Large intestine (tissue), 3 donors: Measurements from ENCODE around the gene TMEM178B. TPM values are rescaled to one million over a fixed set of nuclear protein-coding genes. Genes with fewer than 3 reads are reported as not detected.

Source experiments
- DNase-seq, 2 donors: peaks; one replicate each; pipeline versions ENCODE4 v3.0.0 to v3.0.0-alpha.2; 2013
- H3K27ac ChIP-seq: one replicate; pipeline ENCODE4 v1.5.1; 2013; ENCODE audit warnings: low read length
- H3K27me3 ChIP-seq: 2 replicates; pipeline ENCODE4 v1.6.1; 2013; ENCODE audit warnings: low read length; ENCODE audit not compliant: control insufficient read depth, insufficient read depth
- H3K36me3 ChIP-seq: 2 replicates; pipeline ENCODE4 v1.6.1; 2013; ENCODE audit warnings: low read length; ENCODE audit not compliant: control insufficient read depth, insufficient read depth
- H3K4me1 ChIP-seq: one replicate; pipeline ENCODE4 v1.6.1; 2013; ENCODE audit warnings: low read length; ENCODE audit not compliant: control insufficient read depth, insufficient read depth
- H3K4me3 ChIP-seq: one replicate; pipeline ENCODE4 v1.5.1; 2013; ENCODE audit warnings: low read length
- H3K9me3 ChIP-seq: one replicate; pipeline ENCODE4 v1.6.1; 2013; ENCODE audit warnings: mild to moderate bottlenecking, low read depth, low read length, moderate library complexity; ENCODE audit not compliant: control insufficient read depth
- WGBS: methylation state at CpG from one replicate; pipeline ENCODE4 v1.1.5; 2013; ENCODE audit warnings: low lambda C conversion rate; ENCODE audit not compliant: insufficient coverage; 5-methylcytosine and 5-hydroxymethylcytosine counted together
- polyA plus RNA-seq: library from polyadenylated mRNA; unstranded; fragments of 120-200 nt; gene quantifications from one replicate; pipeline ENCODE4 v1.2.1, GENCODE V29; 2013

TMEM178B gene
- polyA plus RNA-seq, 1 donor = 2.2 TPM

DNA sequence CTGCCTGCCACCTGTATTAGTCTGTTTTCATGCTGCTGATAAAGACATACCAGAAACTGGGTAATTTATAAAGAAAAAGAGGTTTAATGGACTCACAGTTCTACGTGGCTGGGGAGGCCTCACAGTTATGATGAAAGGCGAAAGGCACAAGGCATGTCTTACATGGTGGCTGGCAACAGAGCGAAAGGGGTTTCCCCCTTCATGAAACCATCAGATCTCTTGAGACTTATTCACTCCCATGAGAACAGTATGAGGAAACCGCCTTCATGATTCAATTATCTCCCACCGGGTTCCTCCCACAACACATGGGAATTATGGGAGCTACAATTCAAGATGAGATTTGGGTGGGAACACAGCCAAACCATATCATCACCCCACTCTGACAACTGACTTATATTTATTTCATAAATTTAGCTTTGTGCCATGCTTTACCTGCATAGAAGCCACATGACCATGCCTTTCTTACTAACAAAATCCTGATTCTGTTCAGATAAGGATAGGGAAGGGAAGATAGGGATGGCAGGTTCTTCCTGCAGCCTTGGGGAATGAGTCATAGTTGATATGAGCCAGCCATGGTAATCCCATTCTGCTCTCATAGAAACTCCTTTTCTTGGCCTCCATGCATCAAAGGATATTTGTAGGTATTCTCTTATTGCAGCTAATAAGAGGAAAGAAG lies 286.0 kb downstream of the TMEM178B start:
- Histone ChIP-seq H3K4me1 (no peaks in the 10 kb centered on the region), H3K36me3 (no peaks in the 10 kb centered on the region), H3K9me3 (no peaks in the 10 kb centered on the region), H3K27me3 (no peaks in the 10 kb centered on the region), H3K27ac (no peak overlapping the region), H3K4me3 (no peak overlapping the region)
- no CpG with 5 or more reads among the region's 5 CpGs for WGBS
- no peak for DNase-seq

DNA sequence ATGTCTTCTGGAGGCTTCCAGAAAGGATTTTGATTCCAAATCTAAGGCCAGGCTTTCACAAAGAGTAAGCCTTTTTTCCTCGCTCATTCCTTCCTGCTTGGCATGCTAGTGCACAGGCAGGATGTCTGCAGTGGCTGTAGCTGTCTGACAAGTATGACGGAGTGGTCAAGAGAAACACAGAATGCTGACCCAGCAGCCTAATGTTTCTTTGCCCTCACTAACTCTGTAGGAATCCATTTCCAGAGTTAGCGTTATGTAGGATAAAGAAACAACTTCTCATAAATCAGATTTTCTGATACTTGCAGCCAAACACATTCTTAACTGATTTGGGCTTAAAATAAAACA lies 286.5 kb downstream of the TMEM178B start:
- H3K4me3 ChIP-seq = no peak overlapping the region
- DNase-seq = no peak
- H3K9me3 ChIP-seq = no peaks in the 10 kb centered on the region
- no peaks in the 10 kb centered on the region for H3K4me1 ChIP-seq
- no peak overlapping the region for H3K27ac ChIP-seq
- 83% methylated on average over 1 of the region's 3 CpGs for WGBS
- no peaks in the 10 kb centered on the region for H3K36me3 ChIP-seq
- no peaks in the 10 kb centered on the region for H3K27me3 ChIP-seq

- WGBS = no CpG with 5 or more reads among the region's 1 CpG
- no peaks in the 10 kb centered on the region for H3K9me3 ChIP-seq
- H3K36me3 ChIP-seq = no peaks in the 10 kb centered on the region
- no peaks in the 10 kb centered on the region for H3K27me3 ChIP-seq
- H3K4me1 ChIP-seq = no peaks in the 10 kb centered on the region
- H3K27ac ChIP-seq = no peak overlapping the region
- no peak overlapping the region for H3K4me3 ChIP-seq
- DNase-seq = no peak
These were observed 286.9 kb downstream of the TMEM178B start for GRCh38 chr7:141360803-141361202.

DNA sequence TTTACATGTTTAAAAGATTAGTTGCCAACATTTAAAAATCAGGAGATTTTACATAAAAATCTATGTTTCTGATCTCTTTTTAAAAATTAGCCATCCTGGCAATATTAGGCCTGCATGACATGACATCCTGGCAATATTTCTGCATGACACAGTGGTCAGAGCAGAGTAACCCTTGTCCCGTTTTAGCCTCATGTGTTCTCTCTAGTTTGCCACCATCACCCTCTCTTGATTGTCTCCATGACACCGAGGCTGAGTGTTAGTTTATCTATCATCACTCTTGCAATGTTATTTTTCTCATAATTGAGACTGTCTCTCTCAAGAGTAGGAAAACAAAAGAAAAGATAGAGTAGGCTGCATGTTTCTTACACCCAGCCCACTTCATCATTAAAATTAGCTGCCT lies 287.6 kb downstream of the TMEM178B start:
- Histone ChIP-seq H3K4me1 (no peaks in the 10 kb centered on the region), H3K27me3 (no peaks in the 10 kb centered on the region)
- WGBS = no CpG with 5 or more reads among the region's 2 CpGs

GRCh38 chr7:141361960-141362359 lies 288.1 kb downstream of the TMEM178B start:
- DNase-seq = no peak
- WGBS = no CpG with 5 or more reads among the region's 4 CpGs
- Histone ChIP-seq H3K4me1 (no peaks in the 10 kb centered on the region), H3K4me3 (no peak overlapping the region), H3K27ac (no peak overlapping the region), H3K27me3 (no peaks in the 10 kb centered on the region), H3K36me3 (no peaks in the 10 kb centered on the region), H3K9me3 (no peaks in the 10 kb centered on the region)

More for the DNA sequence above, 287.6 kb downstream of the TMEM178B start:
- H3K4me3 ChIP-seq = no peak overlapping the region
- H3K9me3 ChIP-seq = no peaks in the 10 kb centered on the region
- no peak for DNase-seq
- H3K27ac ChIP-seq = no peak overlapping the region
- H3K36me3 ChIP-seq = no peaks in the 10 kb centered on the region

DNA sequence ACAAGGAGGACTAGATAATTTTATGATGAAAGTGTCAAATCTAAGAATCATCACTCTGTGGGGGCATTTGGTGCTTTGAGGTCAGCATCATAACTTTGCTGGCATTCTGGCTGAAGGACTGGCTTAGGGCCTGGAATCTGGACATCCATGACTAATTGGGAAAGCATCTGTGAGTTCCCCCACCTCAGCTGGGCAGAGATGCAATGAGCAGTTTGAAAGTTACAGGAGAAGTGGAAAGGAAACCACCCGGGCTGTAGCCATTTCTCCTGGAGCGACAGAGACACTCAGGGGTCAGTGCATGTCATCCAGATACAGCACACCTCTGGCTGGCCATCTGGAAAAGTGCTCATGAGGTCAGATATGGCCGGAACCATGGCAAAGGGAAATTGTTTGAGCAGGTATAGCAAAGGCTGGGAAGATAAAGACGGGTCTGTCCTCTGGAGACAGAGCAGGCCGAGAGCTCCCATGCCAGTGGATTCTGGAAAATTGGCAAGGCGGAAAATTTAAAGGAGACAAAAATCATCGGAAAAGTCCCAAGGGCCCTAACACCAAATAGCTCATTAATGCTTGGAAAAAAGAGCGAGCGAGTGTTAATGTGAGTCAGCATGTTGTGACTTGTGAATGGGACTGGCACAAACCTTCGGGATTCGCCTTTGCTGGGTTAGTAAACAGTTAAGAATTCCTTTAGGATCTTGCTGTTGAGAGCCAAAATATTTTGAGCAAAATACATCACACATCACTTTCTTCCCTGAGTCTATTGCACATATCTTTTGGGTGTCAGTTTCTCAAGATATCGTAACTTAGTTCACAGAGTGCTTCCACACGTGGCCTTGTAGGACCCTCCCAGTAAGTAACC lies 288.9 kb downstream of the TMEM178B start:
- no peak overlapping the region for H3K4me3 ChIP-seq
- H3K36me3 ChIP-seq = no peaks in the 10 kb centered on the region
- DNase-seq = no peak
- no peak overlapping the region for H3K27ac ChIP-seq
- no peaks in the 10 kb centered on the region for H3K9me3 ChIP-seq
- H3K4me1 ChIP-seq = no peaks in the 10 kb centered on the region
- 84% methylated on average over 4 of the region's 13 CpGs for WGBS
- no peaks in the 10 kb centered on the region for H3K27me3 ChIP-seq

DNA sequence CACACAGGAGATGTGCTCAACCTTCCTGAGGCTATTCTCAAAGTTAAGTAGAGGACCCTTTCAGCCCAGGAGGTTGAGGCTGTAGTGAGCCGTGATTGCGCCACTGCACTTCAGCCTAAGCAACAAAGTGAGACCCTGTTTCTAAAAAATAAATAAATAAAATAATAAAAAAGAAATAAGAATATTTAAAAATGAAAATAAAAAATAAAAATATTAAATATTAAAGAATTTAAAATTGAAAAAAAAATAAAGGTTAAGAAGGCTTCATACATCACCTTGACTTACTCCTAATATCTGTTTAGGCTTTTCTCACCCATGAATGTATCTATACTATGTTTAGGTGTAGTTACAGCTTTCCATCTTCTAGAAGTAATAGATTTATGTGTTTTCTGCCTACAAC lies 289.9 kb downstream of the TMEM178B start:
- Histone ChIP-seq H3K4me1 (no peaks in the 10 kb centered on the region), H3K4me3 (no peak overlapping the region), H3K27me3 (no peaks in the 10 kb centered on the region), H3K36me3 (no peaks in the 10 kb centered on the region), H3K9me3 (no peaks in the 10 kb centered on the region), H3K27ac (no peak overlapping the region)
- DNase-seq = no peak
- no CpG with 5 or more reads among the region's 2 CpGs for WGBS

DNA sequence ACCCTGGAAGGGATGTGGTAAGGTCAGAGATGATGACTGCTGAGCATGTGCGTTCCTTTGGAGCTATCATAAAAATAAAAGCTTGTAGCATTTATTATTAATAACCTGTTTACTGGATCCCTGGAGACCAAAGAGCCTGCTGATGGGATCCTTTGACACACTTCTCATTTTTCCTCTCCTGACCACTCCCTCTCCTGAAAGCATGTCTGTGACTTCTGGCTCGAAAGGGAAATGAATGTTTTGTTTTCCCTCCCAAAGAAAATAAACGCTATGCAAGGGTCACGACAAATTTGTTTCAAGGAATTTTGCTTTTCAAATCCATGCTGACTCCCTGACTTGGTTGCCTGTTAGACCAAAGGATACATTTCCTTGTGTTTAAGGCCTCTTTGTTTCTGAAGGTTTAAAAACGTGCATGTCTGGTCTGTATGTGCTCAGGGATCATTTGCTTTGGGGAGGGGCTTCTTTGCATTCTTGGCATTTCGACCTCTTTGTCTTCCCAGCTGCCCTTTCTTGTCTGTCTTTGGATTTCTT lies 292.3 kb downstream of the TMEM178B start:
- H3K36me3 ChIP-seq = no peaks in the 10 kb centered on the region
- H3K27me3 ChIP-seq = no peaks in the 10 kb centered on the region
- no peak overlapping the region for H3K27ac ChIP-seq
- H3K4me1 ChIP-seq = no peaks in the 10 kb centered on the region
- no peak for DNase-seq
- no peak overlapping the region for H3K4me3 ChIP-seq
- no peaks in the 10 kb centered on the region for H3K9me3 ChIP-seq
- WGBS = 19% methylated on average over 3 of the region's 6 CpGs

GRCh38 chr7:141369422-141369821 lies 295.6 kb downstream of the TMEM178B start:
- Histone ChIP-seq H3K36me3 (no peaks in the 10 kb centered on the region), H3K27me3 (no peaks in the 10 kb centered on the region), H3K9me3 (no peaks in the 10 kb centered on the region), H3K4me3 (no peak overlapping the region), H3K4me1 (no peaks in the 10 kb centered on the region), H3K27ac (no peak overlapping the region)
- no CpG with 5 or more reads among the region's 4 CpGs for WGBS
- DNase-seq = no peak

DNA sequence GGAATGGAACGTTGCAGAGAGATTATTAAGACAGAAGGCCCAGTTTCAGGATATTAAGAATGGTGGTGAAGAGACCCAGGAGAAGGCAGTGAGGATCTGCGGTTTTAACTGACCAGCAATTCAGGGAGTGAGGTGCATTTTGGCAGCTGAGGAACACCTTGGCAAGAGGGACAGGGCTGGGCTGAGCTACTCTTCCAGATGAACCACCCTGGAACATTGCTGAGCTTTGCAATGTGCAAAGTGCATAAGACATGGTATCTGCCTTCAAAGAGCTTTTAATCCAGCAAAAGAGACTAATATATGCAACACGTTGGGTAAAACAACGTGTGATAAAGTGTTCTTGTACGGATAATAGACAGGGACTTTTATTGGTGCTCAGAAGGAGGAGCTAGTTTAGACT lies 296.3 kb downstream of the TMEM178B start:
- Histone ChIP-seq H3K4me1 (no peaks in the 10 kb centered on the region), H3K27me3 (no peaks in the 10 kb centered on the region), H3K4me3 (no peak overlapping the region), H3K9me3 (no peaks in the 10 kb centered on the region), H3K27ac (no peak overlapping the region), H3K36me3 (no peaks in the 10 kb centered on the region)
- WGBS = 53% methylated on average over 2 of the region's 5 CpGs
- no peak for DNase-seq
